ENCODE results near the gene POLR2H. TPM values are rescaled to one million over a fixed set of nuclear protein-coding genes. Genes with fewer than 3 reads are reported as not detected.

POLR2H gene
- total RNA-seq, 1 donor from 2014 or later, result 58.3 TPM

DNA sequence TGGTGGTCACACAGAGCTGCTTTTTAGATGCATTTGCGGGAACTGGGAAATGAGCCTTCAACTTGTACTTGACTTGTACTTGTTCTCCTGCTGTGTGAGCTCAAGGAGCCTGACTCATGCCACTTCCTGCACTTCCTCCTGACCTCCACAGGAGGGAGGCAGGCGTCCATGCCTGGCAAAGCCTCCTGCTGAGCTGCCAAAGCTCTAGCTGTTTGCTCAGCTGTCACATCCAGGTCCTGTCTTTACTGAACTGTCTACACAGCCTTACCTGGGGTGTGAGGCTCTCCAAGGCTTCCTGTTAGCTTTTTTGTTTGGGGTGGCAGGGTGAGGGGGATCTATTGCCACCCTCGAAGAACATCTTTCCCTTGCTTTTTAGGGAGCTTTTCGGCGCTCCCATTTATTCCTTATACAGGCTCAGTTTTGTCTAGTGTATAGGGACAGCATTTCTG is 10.1 kb downstream of the POLR2H start:
- peak; percentile 91 for DNase-seq (ENCODE audit: low spot score)

DNA sequence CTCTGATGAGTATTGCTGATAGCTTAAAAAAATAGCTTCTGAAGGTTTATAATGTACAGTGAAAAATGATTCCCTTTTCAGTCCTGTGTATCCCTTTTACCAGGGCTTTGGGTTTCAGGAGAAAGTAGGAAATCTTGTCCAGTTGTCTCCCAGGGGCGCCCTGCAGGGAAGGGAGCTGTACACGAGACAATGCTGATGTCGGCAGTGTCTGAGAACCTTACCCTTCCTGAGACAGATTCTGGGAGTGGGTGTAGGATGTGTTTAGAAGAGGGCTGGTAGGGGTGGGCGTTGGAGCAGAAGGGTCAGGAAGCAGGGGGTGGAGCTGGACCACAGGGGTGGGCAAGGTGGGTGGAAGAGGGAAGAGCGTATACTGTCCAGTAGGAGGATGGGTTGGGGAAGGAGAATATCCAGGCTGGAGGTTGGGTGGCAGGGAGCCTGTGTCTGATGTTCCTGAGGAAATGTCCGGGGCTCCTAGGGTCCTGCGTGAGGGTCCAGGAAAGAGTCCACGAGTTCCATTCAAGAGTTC is 10.8 kb downstream of the POLR2H start:
- DNase-seq (ENCODE audit: low spot score), result no peak

DNA sequence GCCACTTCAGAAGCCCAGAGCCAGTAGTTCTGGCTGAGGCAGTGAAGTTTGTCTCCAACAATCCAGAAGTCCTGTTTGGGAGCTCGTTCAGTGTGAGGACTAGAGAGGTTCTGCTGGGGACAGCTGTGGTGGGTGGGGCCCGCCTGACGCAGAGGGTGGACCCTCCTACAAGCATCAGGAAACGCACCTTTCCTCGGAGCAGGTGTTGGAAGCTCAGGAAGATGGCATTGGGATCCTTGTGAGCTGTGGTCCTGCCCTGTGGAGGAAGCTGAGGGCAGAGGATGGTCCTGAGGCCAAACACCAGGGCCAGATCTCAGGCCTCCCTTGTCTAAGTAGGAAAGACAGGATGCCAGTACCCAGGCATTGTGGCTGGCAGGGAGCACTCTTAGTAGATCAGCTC is 11.4 kb downstream of the POLR2H start:
- no peak for DNase-seq (ENCODE audit: low spot score)

DNA sequence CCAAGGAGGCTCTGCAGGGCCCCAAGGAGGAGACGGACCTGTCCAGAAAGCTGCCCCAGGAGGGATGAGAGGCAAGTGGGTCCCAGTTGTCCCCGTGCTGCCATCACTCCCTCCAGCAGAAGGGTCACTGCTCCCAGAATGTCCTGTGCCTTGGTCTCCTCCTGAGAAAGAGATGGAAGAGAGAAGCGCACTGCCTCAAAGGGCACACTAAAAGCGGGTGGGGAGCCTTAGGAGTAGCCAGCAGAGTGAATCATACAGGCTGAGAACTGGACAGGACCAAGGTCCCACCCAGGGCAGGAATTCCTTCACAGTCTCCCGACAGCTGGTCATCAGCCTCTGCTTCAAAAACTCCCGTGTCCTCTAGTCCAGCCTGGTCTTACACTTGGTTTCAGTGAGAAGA is 11.9 kb downstream of the POLR2H start:
- DNase-seq (ENCODE audit: low spot score), result peak; percentile 25

DNA sequence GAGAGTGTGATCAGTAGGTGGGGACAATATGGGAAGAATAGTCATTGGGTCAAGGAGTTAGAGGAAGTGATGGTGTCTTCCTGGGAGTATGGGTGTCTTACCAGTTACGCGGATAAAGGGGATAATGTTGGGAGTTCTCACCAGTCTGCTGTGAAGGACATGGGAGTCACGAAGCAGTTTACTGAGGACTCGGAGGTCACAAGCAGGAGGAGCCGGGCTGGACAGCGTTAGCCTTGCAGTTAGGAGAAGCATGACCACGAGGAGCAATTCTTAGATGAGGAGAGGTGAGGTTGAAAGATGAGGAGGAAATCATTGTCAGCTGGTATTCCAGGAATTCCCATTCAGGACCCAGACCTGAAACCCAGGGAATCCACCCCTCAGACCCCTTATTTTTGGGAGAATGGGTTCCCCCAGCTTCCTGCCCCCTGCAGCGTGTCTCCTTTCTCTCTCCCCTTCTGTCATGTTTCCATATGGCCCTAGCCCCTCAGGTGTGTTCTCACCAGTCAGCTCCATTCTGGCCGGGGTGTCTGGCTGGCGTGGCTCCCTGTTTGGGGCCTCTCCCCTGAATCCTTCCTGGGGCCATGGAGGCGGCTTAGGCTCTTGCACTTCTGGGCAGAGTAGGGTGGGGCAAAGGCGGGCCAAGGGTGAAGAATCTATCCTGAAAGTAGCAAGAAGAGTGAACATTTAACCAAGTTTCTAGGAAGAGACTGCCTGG is 14.4 kb downstream of the POLR2H start:
- no peak for DNase-seq (ENCODE audit: low spot score)

DNA sequence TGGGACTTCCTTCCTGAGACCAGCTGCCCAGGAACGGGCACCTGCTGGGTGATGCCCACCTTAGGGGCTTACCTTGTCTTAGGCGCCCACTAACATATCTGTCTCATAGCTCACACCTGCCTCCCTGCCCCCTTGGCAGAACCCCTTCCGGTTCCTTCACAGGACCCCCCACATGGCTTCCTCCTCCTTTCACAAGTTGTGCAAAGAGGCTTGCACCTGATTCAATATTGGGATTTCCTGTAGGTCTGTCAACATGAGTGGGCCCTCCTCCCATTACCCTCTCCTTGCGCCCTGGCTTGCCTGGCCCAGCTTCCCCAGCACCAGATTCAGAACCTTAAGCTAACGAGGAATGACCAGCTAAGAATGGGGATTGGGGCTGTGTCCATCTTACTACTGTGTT is 15.9 kb downstream of the POLR2H start:
- DNase-seq (ENCODE audit: low spot score), result no peak

DNA sequence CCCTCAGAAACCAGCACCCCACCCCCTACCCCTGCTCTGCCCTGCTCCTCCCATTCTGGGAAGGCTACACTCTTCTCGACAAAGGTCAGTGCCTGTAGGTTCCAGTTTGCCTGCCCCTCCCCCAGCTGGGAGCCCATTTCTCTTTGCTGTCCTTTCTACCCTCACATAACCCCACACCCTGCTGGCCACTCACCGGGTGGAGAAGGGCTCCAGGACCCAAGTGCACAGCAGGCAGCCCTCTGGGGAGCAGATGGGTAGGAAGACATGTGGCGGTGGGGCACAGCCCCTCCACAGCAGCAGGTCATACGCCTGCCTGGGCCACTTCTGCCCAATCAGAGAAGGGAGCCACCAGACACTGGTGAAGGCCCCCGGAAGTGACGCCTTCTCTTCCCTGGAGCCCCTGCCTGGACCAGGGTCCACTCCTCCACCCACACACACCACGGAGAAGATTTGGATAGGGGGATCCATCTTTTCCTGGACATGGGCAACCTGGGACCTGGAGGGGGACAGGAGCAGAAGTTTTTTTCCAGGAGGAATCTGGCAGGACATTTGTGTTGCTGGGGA is 16.5 kb downstream of the POLR2H start, which contains the start of gene THPO:
Gene THPO (minus strand): TSS at position 326 of the 564 bp plus-strand sequence. CDS start 1,948 bp downstream, outside the sequence.
- no peak for DNase-seq (ENCODE audit: low spot score)

DNA sequence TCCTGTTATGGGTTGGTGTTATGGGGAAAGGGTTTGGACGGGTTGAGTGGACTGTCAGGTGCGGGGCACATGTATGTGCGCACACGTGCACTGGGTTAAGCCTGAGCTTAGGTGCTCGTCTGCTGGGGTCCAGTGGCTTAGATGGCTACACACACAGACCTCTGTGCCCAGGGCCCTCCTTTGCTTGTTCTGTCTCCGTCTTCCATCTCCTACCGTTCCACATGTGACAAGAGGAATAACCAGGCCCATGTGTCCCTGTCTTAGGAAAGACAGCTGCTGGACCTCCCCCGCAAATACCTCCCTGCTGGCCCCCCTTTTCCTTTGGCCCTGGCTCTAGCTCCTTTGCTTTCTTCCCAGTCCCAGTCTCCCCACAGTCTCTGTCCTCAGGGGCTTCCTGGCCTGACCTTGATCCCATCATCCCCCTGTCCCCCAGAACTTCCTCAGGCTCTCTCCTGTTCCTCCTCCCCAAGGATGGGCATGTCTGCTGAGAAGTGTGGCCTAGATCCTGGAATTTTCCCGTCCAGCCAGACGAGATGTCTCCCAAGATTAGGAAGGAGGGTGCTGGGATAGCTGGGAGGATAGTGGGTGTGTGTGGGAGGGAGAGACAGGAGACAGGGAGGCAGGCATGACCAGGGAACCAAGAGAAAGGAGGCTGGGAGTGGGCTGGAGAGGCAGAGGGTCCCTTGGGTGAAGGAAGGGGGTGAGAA is 17.3 kb downstream of the POLR2H start:
- DNase-seq (ENCODE audit: low spot score), result no peak

DNA sequence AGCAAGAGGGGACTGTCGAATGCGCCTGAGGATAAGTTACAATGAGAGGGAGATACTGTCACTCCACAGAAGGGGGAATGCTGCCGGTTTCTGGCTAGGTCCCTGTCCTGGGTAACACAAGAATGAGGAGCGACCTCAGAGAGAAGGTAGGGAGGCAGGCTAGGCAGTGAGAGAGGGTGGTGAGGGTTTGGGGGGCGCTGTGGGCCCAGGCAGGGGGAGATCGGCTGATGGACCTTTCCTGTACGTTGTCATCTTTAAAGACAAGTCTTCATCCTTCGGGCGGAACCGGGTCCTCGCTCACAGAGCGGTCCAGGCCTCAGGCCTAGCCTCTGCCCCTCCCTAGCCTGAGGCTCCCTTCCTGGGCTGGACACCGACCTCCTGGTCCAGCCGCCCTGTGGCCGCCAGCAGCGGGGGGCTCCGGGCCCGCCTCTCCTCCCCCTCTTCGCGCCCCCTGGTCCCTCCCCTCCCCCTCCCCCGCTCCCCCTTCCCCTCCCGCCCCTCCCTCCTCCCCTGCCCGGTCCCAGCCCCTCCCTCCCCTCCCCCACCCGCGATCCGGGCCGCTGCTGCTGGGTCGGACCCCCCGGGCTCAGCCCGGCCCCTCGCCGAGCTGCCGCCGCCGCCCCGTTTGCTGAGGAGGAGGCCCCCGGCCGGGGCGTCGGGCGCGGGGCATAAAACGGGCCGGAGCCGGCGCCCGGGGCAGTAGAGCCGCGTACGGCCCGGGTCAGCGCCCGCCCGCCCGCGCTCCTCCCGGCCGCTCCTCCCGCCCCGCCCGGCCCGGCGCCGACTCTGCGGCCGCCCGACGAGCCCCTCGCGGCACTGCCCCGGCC is 18.1 kb downstream of the POLR2H start, which contains the start of gene CHRD:
Gene CHRD (plus strand): TSS at position 697 of the 827 bp plus-strand sequence. CDS start 265 bp downstream, outside the sequence.
- peak; percentile 13 for DNase-seq (ENCODE audit: low spot score)

DNA sequence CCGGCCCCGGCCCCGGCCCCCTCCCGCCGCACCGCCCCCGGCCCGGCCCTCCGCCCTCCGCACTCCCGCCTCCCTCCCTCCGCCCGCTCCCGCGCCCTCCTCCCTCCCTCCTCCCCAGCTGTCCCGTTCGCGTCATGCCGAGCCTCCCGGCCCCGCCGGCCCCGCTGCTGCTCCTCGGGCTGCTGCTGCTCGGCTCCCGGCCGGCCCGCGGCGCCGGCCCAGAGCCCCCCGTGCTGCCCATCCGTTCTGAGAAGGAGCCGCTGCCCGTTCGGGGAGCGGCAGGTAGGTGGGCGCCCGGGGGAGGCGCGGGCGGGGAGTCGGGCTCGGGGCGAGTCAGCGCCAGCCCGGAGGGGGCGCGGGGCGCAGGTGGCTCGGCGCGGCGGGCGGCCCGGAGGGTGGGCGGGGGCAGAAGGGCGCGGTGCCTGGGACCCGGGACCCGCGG is 18.7 kb downstream of the POLR2H start:
- peak; percentile 61 for DNase-seq (ENCODE audit: low spot score)

DNA sequence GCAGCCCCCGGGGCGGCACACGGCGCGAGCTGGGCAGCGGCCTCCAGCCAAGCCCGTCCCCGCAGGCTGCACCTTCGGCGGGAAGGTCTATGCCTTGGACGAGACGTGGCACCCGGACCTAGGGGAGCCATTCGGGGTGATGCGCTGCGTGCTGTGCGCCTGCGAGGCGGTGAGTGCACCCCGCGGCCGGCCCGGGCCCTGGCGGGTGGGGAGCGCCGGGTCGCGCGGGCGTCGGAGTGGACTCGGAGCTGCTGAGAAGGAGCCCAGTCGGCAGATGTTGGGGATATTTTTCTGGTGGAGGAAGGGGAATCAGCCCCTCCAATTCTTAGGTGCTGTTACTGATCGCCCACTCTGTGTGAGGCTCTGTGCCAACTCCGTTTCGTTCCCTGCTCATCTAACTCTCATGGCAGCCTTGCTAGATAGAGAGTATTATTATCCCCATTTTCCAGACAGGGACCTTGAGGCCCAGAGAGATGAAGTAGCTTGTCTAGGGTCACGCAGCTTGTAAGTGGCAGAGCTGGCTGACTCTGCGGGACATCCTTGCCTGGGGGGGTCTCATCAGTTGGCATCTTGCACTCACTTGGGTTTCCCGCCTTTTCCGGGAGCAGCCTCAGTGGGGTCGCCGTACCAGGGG is 19.2 kb downstream of the POLR2H start:
- no peak for DNase-seq (ENCODE audit: low spot score)

DNA sequence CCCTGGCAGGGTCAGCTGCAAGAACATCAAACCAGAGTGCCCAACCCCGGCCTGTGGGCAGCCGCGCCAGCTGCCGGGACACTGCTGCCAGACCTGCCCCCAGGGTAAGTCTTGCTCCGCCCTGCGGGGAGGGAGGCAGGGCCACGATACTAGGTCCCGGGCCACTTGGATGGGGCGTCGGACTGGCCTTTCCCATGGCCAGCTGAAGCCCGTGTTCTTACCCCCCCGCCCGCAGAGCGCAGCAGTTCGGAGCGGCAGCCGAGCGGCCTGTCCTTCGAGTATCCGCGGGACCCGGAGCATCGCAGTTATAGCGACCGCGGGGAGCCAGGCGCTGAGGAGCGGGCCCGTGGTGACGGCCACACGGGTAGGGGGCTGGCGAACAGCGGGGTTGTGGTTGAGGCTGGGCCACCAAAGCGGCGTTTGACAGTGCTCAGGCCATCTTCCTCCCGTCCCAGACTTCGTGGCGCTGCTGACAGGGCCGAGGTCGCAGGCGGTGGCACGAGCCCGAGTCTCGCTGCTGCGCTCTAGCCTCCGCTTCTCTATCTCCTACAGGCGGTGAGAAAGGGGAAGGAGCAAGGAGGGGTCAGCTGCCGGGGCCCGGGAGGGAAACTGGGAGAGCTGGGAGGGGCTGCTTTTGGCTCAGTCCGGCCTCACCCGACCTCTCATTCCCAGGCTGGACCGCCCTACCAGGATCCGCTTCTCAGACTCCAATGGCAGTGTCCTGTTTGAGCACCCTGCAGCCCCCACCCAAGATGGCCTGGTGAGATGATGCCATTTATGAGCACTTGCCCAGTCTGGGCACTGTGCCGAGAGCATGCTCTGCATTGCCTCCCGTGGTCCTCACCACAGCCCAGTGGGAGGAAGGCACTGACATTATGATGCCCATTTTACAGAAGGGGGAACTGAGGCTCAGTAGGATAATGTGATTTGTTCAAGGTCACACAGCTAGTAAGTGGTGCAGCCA is 20.0 kb downstream of the POLR2H start:
- DNase-seq (ENCODE audit: low spot score), result peak; percentile 26

DNA sequence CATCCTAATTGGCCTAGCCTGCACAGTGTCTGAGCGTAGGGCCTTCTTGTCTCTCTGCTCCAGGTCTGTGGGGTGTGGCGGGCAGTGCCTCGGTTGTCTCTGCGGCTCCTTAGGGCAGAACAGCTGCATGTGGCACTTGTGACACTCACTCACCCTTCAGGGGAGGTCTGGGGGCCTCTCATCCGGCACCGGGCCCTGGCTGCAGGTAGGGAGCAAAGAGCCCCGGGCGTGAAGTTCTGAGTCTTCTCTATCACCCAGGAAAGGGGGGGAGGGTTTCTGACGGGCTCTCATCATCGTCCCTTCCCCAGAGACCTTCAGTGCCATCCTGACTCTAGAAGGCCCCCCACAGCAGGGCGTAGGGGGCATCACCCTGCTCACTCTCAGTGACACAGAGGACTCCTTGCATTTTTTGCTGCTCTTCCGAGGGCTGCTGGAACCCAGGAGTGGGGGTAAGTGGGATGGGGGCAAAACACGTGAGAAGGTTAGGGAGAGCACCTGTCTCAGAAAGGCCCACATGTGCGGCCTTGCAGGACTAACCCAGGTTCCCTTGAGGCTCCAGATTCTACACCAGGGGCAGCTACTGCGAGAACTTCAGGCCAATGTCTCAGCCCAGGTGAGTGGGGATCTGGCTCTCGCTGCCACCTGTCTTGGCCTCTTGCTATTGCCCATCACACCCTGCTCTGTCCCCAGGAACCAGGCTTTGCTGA is 21.0 kb downstream of the POLR2H start:
- DNase-seq (ENCODE audit: low spot score), result no peak

DNA sequence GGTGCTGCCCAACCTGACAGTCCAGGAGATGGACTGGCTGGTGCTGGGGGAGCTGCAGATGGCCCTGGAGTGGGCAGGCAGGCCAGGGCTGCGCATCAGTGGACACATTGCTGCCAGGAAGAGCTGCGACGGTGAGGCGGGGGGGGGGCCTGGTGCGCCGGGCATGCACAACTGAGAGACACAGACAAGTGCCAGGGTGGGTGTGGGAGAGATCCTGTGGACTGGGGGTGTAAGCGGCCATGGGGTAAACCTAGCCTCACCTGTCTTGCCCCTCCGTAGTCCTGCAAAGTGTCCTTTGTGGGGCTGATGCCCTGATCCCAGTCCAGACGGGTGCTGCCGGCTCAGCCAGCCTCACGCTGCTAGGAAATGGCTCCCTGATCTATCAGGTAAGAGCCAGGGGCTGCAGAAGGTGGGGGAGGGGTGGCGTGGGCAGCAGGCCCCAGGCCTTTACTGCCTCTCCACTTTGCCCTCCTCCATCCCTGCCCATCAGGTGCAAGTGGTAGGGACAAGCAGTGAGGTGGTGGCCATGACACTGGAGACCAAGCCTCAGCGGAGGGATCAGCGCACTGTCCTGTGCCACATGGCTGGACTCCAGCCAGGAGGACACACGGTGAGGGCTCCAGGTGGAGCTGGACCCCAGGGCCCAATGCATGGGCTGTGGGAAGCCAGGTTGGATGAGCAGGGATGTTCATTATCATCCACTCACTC is 21.7 kb downstream of the POLR2H start:
- DNase-seq (ENCODE audit: low spot score), result no peak

DNA sequence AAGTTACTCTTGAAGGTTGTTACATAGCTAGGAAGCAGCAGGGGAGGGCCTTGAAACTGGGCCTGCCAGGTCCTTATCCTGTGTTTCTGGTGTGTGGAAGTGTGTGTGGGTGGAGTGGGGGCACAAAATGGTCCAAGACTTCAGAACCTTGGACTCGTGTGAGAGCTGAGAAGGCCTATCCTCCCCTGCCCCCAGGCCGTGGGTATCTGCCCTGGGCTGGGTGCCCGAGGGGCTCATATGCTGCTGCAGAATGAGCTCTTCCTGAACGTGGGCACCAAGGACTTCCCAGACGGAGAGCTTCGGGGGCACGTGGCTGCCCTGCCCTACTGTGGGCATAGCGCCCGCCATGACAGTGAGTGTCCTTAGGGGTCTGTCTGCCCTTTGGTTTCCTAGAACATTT is 22.8 kb downstream of the POLR2H start:
- DNase-seq (ENCODE audit: low spot score), result no peak

DNA sequence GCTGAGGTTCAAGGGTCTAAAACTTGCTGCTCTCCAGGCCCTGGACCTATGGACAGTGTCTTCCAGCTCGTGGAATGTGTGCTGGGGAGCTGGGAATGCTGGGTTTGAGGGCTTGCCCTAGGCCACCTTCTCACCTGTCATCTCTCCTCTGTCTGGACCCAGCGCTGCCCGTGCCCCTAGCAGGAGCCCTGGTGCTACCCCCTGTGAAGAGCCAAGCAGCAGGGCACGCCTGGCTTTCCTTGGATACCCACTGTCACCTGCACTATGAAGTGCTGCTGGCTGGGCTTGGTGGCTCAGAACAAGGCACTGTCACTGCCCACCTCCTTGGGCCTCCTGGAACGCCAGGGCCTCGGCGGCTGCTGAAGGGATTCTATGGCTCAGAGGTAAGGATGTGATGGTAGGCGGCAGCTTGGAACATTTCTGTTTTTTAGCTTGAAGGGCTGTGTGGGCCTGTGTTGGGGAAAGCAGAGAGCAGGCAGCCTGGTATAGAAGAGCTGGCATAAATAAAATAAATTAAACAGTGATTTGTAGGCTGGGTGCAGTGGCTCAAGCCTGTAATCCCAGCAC is 23.4 kb downstream of the POLR2H start:
- no peak for DNase-seq (ENCODE audit: low spot score)

DNA sequence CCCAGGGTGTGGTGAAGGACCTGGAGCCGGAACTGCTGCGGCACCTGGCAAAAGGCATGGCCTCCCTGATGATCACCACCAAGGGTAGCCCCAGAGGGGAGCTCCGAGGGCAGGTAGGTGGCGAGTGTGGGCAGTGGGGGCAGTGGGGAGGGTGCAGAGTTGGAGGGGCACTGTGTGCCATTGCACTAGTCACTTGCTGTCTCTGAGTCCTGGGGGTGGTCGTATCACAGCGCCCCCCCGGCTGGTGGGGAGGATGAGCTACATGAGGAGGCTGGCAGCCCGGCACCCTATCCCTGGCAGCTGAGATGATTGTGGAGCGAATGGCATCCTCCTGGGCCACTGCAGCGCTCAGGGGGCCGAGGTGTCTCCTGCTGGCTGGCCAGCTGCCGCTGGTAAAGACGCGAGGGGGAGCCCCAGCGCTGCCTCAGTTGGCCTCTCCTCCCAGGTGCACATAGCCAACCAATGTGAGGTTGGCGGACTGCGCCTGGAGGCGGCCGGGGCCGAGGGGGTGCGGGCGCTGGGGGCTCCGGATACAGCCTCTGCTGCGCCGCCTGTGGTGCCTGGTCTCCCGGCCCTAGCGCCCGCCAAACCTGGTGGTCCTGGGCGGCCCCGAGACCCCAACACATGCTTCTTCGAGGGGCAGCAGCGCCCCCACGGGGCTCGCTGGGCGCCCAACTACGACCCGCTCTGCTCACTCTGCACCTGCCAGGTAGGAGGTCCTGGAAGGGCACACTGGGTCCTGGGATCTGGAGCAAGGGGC is 24.7 kb downstream of the POLR2H start:
- DNase-seq (ENCODE audit: low spot score), result no peak

All from umbilical cord (tissue), 2 donors.